WTC11 (cell line): ENCODE data around the gene REN. TPM values are rescaled to one million over a fixed set of nuclear protein-coding genes. Genes with fewer than 3 reads are reported as not detected.

Experiments
- ATAC-seq: fragments of 200-7000 bp; cut with Tn5 transposase; 2 replicates; pipeline ENCODE4 v1.10.0; 2021; ENCODE audit warnings: mild to moderate bottlenecking, moderate library complexity
- CTCF ChIA-PET: fragments of 300-600 bp; sonication (Branson Sonifier 250); formaldehyde crosslinking; loops from one replicate; lab custom pipeline; 2021; ENCODE audit warnings: antibody characterized with exemption; lab: Charles Lee
- POLR2A ChIA-PET: fragments of 350-600 bp; sonication (Branson Sonifier 250); formaldehyde crosslinking; loops from one replicate; lab custom pipeline; 2021; ENCODE audit warnings: antibody characterized with exemption; lab: Charles Lee
- DNase-seq: peaks from one replicate; pipeline ENCODE4 v3.0.0; 2021; ENCODE audit warnings: low spot score
- H3K27ac Mint-ChIP-seq: 2 replicates; pipeline ENCODE4 v1.8.0; 2021; ENCODE audit warnings: mixed read lengths
- H3K27me3 Mint-ChIP-seq: 2 replicates; pipeline ENCODE4 v1.8.0; 2021; ENCODE audit warnings: low read depth, mild to moderate bottlenecking, moderate library complexity, mixed read lengths
- H3K36me3 Mint-ChIP-seq: 2 replicates; pipeline ENCODE4 v1.8.0; 2021; ENCODE audit warnings: mixed read lengths
- H3K4me1 Mint-ChIP-seq: 2 replicates; pipeline ENCODE4 v1.8.0; 2022; ENCODE audit warnings: mixed read lengths
- H3K4me3 Mint-ChIP-seq: 2 replicates; pipeline ENCODE4 v1.8.0; 2021; ENCODE audit warnings: mild to moderate bottlenecking, moderate library complexity, mixed read lengths
- H3K9me3 Mint-ChIP-seq: 2 replicates; pipeline ENCODE4 v1.8.0; 2021; ENCODE audit warnings: mixed read lengths
- AR ChIP-seq: fragments of 250-450 bp; sonication (Bioruptor Pico); IDR thresholded peaks from 2 replicates; pipeline ENCODE4 v1.9.0; 2021; ENCODE audit warnings: mild to moderate bottlenecking
- ATF1 ChIP-seq: sonication (generic); formaldehyde crosslinking; IDR thresholded peaks from 2 replicates; pipeline ENCODE4 v1.8.1; 2023; ENCODE audit warnings: mild to moderate bottlenecking, moderate library complexity, missing genetic modification reagents
- CDX4 ChIP-seq: fragments of 250-450 bp; sonication (Bioruptor Pico); IDR thresholded peaks from 2 replicates; pipeline ENCODE4 v1.9.0; 2021; ENCODE audit warnings: moderate library complexity, mild to moderate bottlenecking, inconsistent platforms, borderline replicate concordance
- CREB1 ChIP-seq: sonication (generic); formaldehyde crosslinking; IDR thresholded peaks from 2 replicates; pipeline ENCODE4 v1.8.0; 2023; ENCODE audit warnings: mild to moderate bottlenecking, missing genetic modification reagents
- CREM ChIP-seq: sonication (generic); formaldehyde crosslinking; IDR thresholded peaks from 2 replicates; pipeline ENCODE4 v1.8.1; 2022; ENCODE audit warnings: mild to moderate bottlenecking, missing genetic modification reagents, moderate library complexity
- E2F5 ChIP-seq: sonication (generic); formaldehyde crosslinking; IDR thresholded peaks from 2 replicates; pipeline ENCODE4 v1.8.1; 2022; ENCODE audit warnings: mild to moderate bottlenecking, moderate library complexity, missing genetic modification reagents
- ERG ChIP-seq: fragments of 250-450 bp; sonication (Bioruptor Pico); IDR thresholded peaks from 2 replicates; pipeline ENCODE4 v1.8.0; 2021; ENCODE audit warnings: mild to moderate bottlenecking
- FOXJ3 ChIP-seq: sonication (generic); formaldehyde crosslinking; IDR thresholded peaks from 2 replicates; pipeline ENCODE4 v1.9.0; 2021; ENCODE audit warnings: missing genetic modification reagents, mild to moderate bottlenecking, borderline replicate concordance
- FOXP1 ChIP-seq: sonication (generic); formaldehyde crosslinking; IDR thresholded peaks from 2 replicates; pipeline ENCODE4 v1.8.0; 2022; ENCODE audit warnings: missing genetic modification reagents, mild to moderate bottlenecking, moderate library complexity, borderline replicate concordance
- GRHL2 ChIP-seq: fragments of 250-450 bp; sonication (Bioruptor Pico); IDR thresholded peaks from 2 replicates; pipeline ENCODE4 v1.8.0; 2022; ENCODE audit warnings: mild to moderate bottlenecking, moderate library complexity; ENCODE audit not compliant: insufficient replicate concordance, severe bottlenecking
- IRF2 ChIP-seq: sonication (generic); formaldehyde crosslinking; IDR thresholded peaks from 2 replicates; pipeline ENCODE4 v1.8.0; 2022; ENCODE audit warnings: low read depth, missing genetic modification reagents, borderline replicate concordance
- MLX ChIP-seq: sonication (generic); formaldehyde crosslinking; IDR thresholded peaks from 2 replicates; pipeline ENCODE4 v1.8.1; 2023; ENCODE audit warnings: mild to moderate bottlenecking, missing genetic modification reagents, moderate library complexity
- MXD4 ChIP-seq: fragments of 250-450 bp; sonication (Bioruptor Pico); IDR thresholded peaks from 2 replicates; pipeline ENCODE4 v1.8.0; 2021; ENCODE audit warnings: mild to moderate bottlenecking, moderate library complexity, borderline replicate concordance
- NFE2L1 ChIP-seq: sonication (generic); formaldehyde crosslinking; IDR thresholded peaks from 2 replicates; pipeline ENCODE4 v1.8.1; 2023; ENCODE audit warnings: missing genetic modification reagents
- NFYB ChIP-seq: sonication (generic); formaldehyde crosslinking; conservative IDR thresholded peaks from 2 replicates; pipeline ENCODE4 v1.8.0; 2022; ENCODE audit warnings: low read depth, missing genetic modification reagents
- PREB ChIP-seq: sonication (generic); formaldehyde crosslinking; IDR thresholded peaks from 2 replicates; pipeline ENCODE4 v1.8.1; 2022; ENCODE audit warnings: mild to moderate bottlenecking, missing genetic modification reagents, moderate library complexity, borderline replicate concordance
- PRRX2 ChIP-seq: fragments of 250-450 bp; sonication (Bioruptor Pico); IDR thresholded peaks from 2 replicates; pipeline ENCODE4 v1.8.0; 2021; ENCODE audit warnings: mild to moderate bottlenecking
- TEAD4 ChIP-seq: sonication (generic); formaldehyde crosslinking; IDR thresholded peaks from 2 replicates; pipeline ENCODE4 v1.8.0; 2022; ENCODE audit warnings: mild to moderate bottlenecking, missing genetic modification reagents
- USF1 ChIP-seq: sonication (generic); formaldehyde crosslinking; IDR thresholded peaks from 2 replicates; pipeline ENCODE4 v1.8.0; 2022; ENCODE audit warnings: mild to moderate bottlenecking, missing genetic modification reagents
- ZBTB21 ChIP-seq: sonication (generic); formaldehyde crosslinking; IDR thresholded peaks from 2 replicates; pipeline ENCODE4 v1.8.1; 2023; ENCODE audit warnings: mild to moderate bottlenecking, missing genetic modification reagents, borderline replicate concordance
- ZNF232 ChIP-seq: sonication (generic); formaldehyde crosslinking; IDR thresholded peaks from 2 replicates; pipeline ENCODE4 v1.8.0; 2022; ENCODE audit warnings: mild to moderate bottlenecking, missing genetic modification reagents
- ZNF281 ChIP-seq: sonication (generic); formaldehyde crosslinking; IDR thresholded peaks from 2 replicates; pipeline ENCODE4 v1.8.0; 2023; ENCODE audit warnings: mild to moderate bottlenecking, missing genetic modification reagents
- ZNF671 ChIP-seq: fragments of 250-450 bp; sonication (Bioruptor Pico); IDR thresholded peaks from 2 replicates; pipeline ENCODE4 v1.8.0; 2021; ENCODE audit warnings: mild to moderate bottlenecking
- ZSCAN18 ChIP-seq: fragments of 250-450 bp; sonication (Bioruptor Pico); IDR thresholded peaks from 2 replicates; pipeline ENCODE4 v2.1.2; 2022; ENCODE audit warnings: mild to moderate bottlenecking, moderate library complexity
- total RNA-seq: library from RNA; stranded (reverse); gene quantifications from 3 replicates; pipeline ENCODE4 v1.2.3, GENCODE V29; 2021

REN gene
- total RNA-seq, 1 experiment from 2014 or later = not detected

GRCh38 chr1:204211046-204211445 lies 44.9 kb upstream of the REN start (continued):
- TF ChIP-seq E2F5 (CRISPR knock-in tag) = no peak
- TF ChIP-seq ZBTB21 (CRISPR knock-in tag) = no peak

- no peak overlapping the region for H3K27ac Mint-ChIP-seq
- peak; percentile 98 for ATAC-seq
- no peaks in the 10 kb centered on the region for H3K36me3 Mint-ChIP-seq
- no peaks in the 10 kb centered on the region for H3K4me1 Mint-ChIP-seq
- H3K4me3 Mint-ChIP-seq = no peak overlapping the region
- no peaks in the 10 kb centered on the region; the same call in 1 of the 2 replicates for H3K27me3 Mint-ChIP-seq
- ChIA-PET POLR2A (no interaction called here), CTCF (interaction anchor here (0.5 to 6.0 kb wide), 76 partner anchors 10 to 557 kb away, joined by 3 to 159 read pairs (median 5); partner anchors contain the start of genes ETNK2, KISS1, PLEKHA6 and REN)
- no peaks in the 10 kb centered on the region for H3K9me3 Mint-ChIP-seq
- peak; percentile 93 for DNase-seq
- TF ChIP-seq MXD4 = no peak
- TF ChIP-seq NFYB (CRISPR knock-in tag) = no peak
- no peak for TF ChIP-seq PRRX2 (CRISPR knock-in tag)
- no peak for TF ChIP-seq MLX (CRISPR knock-in tag)
- no peak for TF ChIP-seq IRF2
- TF ChIP-seq ATF1 (CRISPR knock-in tag) = no peak
- no peak for TF ChIP-seq NFE2L1 (CRISPR knock-in tag)
- TF ChIP-seq AR (CRISPR knock-in tag) = no peak
- no peak for TF ChIP-seq ERG (CRISPR knock-in tag)
- peak; percentile 40; the same call in 1 of the 2 replicates for TF ChIP-seq CREM (CRISPR knock-in tag)
- no peak for TF ChIP-seq ZSCAN18 (CRISPR knock-in tag)
- TF ChIP-seq PREB = no peak
- no peak for TF ChIP-seq FOXJ3
- no peak for TF ChIP-seq ZNF671 (CRISPR knock-in tag)
- peak; percentile 43; the same call in 1 of the 2 replicates for TF ChIP-seq USF1
- TF ChIP-seq GRHL2 (CRISPR knock-in tag) = no peak
- no peak for TF ChIP-seq ZNF232 (CRISPR knock-in tag)
- no peak for TF ChIP-seq CDX4 (CRISPR knock-in tag)
- TF ChIP-seq ZNF281 = no peak
- TF ChIP-seq TEAD4 = no peak
- no peak for TF ChIP-seq CREB1 (CRISPR knock-in tag)
- TF ChIP-seq FOXP1 = no peak; the same call in 1 of the 2 replicates
These were observed 41.0 kb upstream of the REN start for GRCh38 chr1:204207136-204207616.
